GM04503 (cell line): ENCODE results near the gene ZNF384.

Experiments used
- DNase-seq: peaks from one replicate; pipeline ENCODE4 v3.0.0-alpha.2; 2012; ENCODE audit warnings: low read depth

ZNF384 gene

GRCh38 chr12:6653342-6653741 lies 35.8 kb downstream of the ZNF384 start:
- DNase-seq = no peak

- DNase-seq = no peak
These were observed 36.8 kb downstream of the ZNF384 start for GRCh38 chr12:6652391-6652790.

GRCh38 chr12:6650832-6651231 lies 38.3 kb downstream of the ZNF384 start:
- no peak for DNase-seq

GRCh38 chr12:6647083-6647604 lies 42.0 kb downstream of the ZNF384 start, which contains the start of gene ACRBP:
ACRBP (minus strand) TSS chr12:6647432; CDS start chr12:6647366, 66 bp downstream.
- DNase-seq = no peak

- no peak for DNase-seq
These were observed 42.7 kb downstream of the ZNF384 start for GRCh38 chr12:6646276-6647082.

- no peak for DNase-seq
These were observed 44.3 kb downstream of the ZNF384 start for GRCh38 chr12:6644903-6645302.

GRCh38 chr12:6644257-6644596 lies 44.9 kb downstream of the ZNF384 start:
- no peak for DNase-seq

GRCh38 chr12:6643569-6644256 lies 45.5 kb downstream of the ZNF384 start:
- no peak for DNase-seq

- no peak for DNase-seq
These were observed 48.0 kb downstream of the ZNF384 start for GRCh38 chr12:6641131-6641530.

- no peak for DNase-seq
These were observed 48.7 kb downstream of the ZNF384 start for GRCh38 chr12:6640497-6640896.

- no peak for DNase-seq
These were observed 49.9 kb downstream of the ZNF384 start for GRCh38 chr12:6639151-6639801.

- DNase-seq = no peak
These were observed 50.9 kb downstream of the ZNF384 start for GRCh38 chr12:6638305-6638704.

GRCh38 chr12:6635856-6636531 lies 53.2 kb downstream of the ZNF384 start, which contains the start of gene LPAR5:
LPAR5 (minus strand) TSS chr12:6635959; CDS start chr12:6621248, 14,711 bp downstream.
- DNase-seq = no peak

- no peak for DNase-seq
These were observed 53.8 kb downstream of the ZNF384 start for GRCh38 chr12:6635375-6635855.

- no peak for DNase-seq
These were observed 56.9 kb downstream of the ZNF384 start for GRCh38 chr12:6632026-6632983.

GRCh38 chr12:6631549-6631961 lies 57.6 kb downstream of the ZNF384 start:
- no peak for DNase-seq

GRCh38 chr12:6630736-6631135 lies 58.4 kb downstream of the ZNF384 start:
- DNase-seq = no peak

- DNase-seq = no peak
These were observed 61.6 kb downstream of the ZNF384 start for GRCh38 chr12:6627616-6628015.

GRCh38 chr12:6626654-6627283 lies 62.4 kb downstream of the ZNF384 start:
- DNase-seq = no peak

GRCh38 chr12:6620885-6621274 lies 68.3 kb downstream of the ZNF384 start:
- no peak for DNase-seq
